HG03457 (cell line): Measurements from ENCODE around the gene MYOG.

Source experiments
- ATAC-seq: cut with Tn5 transposase; IDR thresholded peaks from one replicate; pipeline ENCODE4 v1.9.1; 2021; ENCODE audit warnings: moderate number of reproducible peaks; ENCODE audit not compliant: unreplicated experiment

The MYOG gene

DNA sequence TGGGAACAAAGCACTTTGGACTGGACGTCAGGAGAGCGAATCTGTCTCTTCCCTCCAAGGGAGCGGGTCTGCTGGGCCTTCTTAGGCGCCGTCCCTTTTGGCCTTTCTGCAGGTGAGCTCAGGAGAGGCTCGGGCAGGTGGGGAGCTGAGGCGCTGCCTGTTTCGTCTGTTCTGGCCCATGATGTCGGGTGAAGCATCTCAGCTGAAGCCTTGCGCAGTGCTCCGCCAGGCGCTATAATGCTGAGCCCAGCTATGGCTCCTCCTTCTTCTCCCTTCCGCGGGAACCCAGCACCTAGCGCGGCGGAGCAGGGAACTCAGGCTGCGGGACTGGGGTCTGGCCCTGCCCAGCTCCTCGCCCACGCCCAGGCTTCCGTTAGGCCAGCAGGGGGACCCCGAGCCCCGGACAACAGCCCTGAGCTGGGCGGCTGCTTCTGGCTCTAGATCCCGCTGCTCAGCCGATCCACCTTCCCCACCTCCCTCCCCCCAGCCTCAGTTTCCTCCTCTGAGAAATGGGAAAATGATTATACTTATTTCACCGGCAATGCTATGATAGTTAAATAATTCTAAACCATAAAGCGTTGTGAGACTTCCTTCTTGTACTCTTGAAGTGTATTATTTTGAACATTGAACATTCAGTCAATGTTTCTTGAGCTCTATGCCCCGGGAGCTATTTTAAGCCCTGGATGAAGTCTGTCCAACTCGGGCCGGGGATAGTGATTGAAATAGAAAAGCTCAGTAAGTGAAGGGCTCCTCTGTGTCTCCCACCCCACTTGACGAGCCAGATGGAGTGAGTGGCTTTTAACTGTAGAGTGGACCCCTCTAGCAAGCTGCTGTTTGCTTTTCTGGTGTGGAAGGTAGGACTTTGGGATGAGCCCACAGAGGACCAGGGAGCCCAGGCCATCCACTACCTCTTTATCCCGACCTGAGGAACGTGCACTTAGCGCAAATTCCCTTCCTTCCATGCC, 32.1 kb upstream of the MYOG start:
- no peak for ATAC-seq

DNA sequence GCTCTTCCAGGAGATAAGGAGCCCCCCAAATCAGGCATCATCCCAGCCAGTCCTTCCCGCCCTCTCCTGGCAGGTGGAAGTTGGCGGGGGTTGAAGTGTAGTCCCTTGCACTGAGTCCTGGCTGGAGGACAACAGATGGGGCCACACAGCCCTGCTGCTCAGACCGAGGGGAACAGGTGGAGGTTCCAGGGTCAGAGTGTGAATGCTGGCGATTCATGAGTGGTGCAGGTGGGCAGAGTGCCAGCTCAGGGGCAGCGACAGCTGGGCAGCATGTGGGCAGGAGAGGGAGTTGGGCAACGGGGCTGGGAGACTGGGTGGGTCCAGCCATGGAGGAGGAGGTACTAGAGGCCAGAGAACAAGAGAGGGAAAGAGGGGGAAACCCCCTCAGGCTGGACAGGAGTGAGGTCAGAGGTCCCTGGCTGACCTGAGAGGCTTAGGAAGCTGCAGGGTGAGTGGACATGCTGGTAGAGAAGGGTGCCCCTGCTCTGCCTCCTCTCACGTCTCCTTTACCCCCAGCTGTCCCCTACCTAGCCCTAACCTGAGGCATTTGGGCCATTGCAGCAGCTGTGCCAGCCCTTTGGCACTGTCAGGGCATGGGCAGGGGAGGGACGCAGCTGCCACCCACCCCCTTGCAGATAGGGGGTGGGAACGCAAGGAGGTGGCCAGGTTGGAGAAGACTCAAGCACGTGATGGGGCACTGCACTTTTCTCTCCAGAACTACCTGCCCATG, 30.4 kb upstream of the MYOG start:
- ATAC-seq = no peak

DNA sequence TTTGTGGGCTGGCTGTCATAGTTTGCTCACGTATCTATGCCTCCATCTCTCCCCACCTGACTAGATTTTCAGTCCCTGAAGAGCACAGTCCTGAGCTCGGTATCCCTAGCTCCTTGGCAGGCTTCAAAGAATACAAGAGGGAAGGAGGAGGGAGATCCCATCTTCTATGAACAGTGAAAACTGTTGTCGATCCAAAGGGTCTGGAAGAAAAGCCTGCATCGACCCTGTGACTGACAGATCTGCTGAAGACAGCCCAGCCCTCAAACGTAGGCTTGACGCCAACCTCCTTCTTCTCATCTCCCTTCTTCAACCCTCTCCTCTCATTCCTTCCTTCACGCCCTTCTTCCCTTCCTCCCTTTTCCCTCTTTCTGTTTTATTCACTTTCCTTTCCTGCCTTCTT, 28.4 kb upstream of the MYOG start:
- ATAC-seq = no peak

DNA sequence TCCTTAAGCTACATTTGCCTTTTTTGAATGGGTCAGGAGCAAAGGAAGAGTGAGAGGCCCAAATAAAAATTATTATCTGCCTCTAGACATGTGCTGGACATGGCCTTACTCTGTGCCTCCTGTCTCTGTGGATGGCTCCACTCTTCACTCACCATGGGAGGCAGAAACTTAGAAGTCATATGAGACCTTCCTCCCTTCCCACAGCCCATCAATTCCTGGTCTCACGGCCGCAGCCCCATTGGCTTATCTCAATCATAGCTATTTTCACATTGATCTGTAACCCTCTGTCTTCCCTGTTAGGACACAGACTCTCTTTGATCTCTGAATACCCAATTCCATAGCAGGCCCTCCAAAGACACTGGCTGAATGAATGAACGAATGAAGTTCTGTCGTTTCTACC, 27.5 kb upstream of the MYOG start:
- ATAC-seq = no peak

DNA sequence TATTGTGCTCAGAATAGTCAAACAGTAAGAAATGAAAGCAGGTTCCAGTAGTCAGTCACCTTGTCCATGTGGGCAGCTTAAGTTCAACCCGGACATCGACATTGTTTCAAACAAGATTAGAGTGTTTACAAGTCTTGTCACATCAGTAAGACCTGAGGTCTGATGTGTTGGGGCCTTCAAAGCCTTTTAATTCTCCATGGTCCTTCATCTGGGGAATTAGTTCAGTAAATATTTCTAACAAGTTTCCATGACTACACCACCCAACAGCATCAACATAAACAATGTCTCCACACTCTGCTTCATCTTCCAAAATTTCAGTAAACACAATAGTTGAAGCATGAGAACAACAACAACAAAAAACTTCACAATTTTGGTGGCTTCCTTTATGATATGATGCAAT, 26.7 kb upstream of the MYOG start:
- ATAC-seq = no peak

DNA sequence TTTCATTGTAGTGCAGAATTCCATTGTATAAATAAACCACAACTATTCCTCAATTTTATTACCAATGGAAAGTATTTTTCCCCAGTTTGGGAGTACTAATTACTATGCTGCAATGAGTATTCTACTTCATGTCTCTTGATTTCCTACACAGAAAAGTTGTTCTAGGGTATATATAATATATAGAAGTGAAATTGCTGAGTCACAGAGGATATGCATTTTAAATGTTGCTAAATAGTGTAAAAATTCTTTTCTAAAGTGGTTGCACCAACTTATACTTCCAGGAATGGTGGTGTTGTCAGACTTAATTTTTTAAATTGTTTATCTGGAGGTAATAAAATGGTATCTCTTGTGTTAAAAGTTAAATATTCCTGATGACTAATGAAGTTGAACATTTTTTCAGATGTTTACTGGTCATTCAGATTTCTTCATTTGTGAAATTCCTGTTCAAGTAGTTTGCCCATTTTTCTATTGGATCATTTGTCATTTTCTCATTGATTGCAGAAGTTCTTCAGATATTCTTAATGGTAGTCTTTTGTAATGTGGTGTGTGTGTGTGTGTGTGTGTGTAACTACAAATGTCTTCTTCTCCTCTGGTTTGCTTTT, 19.1 kb upstream of the MYOG start:
- ATAC-seq = no peak

DNA sequence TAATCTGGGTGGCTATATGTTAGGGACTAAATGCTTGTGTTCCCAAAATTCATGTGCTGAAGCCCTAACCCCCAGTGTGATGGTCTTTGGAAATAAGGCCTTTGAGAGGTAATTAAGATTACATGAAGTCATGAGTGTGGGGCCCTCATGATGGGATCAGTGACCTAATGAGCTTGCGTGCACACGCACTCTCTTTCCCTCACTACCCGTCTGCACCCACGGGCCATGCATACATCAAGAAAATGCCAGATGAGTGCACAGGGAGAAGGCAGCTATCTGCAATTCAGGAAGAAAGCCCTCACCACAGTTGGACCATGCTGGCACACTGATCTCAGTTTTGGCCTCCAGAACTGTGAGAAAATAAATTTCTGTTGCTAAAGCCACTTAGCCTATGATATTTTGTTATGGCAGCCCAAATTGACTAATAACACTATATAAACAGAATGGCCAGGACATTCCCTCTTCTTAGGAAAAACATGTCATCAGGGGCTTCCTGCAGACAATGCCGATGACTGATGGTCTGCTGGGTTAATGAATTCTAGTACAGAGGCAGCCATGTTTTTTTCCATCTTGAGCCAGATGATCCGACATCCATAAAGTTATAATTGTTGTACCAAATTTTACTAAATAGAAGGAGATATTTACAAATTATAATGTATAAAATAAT, 18.1 kb upstream of the MYOG start:
- no peak for ATAC-seq

DNA sequence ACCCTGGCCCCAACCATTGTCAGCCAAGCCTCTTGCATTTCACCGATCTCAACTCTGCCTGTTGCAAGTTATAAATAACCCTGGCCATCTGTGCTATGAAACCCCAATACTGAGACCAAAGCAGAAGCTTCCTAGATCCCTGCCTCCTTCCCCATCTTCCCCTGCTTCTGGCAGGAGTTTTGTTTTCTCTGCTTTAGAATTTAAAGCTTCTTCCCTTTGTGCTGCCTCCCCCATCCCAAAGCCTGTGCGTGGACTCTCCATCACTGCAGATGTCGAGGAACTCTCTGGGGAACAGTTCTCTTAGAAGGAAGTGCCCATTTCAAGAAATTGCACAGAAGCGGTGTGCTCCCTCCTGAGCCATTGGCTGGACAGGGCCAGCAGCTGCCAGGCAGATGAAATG, 17.4 kb upstream of the MYOG start:
- no peak for ATAC-seq

DNA sequence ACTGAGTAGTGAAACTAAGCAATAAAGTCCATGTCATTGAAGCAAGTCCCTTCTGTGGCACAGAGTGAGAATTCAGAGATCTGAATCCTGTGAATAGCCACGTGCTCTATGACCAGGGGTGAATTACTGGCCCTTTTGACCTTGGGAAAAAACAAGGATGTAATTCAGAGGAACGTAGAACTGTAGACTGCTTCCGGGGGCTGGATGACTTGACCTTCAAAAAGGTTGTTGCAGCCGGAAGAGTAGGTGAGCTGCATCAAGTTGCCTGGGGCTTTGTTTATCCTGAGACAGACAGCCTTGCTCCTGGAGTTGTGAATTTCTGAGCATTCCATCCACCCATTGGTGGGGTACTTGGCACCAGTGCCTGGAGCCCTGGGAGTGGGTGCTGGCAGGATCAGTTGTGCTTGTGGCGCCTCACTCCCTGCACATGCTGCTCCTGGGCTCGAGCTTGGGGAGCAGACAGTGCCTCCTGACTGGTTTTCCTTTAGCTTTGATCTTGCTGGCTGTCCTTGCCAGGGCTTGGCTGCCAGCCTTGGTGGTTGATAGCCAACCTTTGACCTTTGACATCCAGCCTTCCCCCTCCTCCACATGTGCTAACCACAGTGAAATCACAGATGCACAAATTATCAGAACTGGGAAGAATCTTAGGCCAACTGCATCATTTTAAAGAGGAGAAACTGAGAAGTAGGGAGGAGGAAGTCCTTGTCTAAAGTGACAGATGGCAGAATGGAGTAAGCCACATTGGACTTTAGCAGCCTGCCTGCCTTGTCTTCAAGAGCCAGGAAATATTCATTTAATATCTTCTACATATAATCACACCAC, 16.2 kb upstream of the MYOG start:
- ATAC-seq = no peak

DNA sequence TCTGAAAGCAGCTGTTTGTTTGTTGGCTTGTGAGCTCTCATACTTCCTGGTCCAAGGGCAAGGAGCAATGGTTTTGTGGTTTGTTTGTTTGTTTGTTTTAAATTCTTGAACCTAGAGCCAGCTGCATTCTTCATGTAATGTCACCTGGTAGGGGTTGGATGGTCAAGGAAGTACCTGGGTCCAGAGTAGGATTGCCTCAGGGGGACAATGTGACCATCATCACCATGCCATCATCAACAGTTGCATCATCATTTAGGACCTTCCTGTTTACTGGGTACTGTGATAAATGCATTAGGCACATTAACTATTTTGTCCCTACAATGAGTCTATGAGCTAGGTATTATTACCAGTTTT, 14.7 kb upstream of the MYOG start:
- ATAC-seq = no peak

DNA sequence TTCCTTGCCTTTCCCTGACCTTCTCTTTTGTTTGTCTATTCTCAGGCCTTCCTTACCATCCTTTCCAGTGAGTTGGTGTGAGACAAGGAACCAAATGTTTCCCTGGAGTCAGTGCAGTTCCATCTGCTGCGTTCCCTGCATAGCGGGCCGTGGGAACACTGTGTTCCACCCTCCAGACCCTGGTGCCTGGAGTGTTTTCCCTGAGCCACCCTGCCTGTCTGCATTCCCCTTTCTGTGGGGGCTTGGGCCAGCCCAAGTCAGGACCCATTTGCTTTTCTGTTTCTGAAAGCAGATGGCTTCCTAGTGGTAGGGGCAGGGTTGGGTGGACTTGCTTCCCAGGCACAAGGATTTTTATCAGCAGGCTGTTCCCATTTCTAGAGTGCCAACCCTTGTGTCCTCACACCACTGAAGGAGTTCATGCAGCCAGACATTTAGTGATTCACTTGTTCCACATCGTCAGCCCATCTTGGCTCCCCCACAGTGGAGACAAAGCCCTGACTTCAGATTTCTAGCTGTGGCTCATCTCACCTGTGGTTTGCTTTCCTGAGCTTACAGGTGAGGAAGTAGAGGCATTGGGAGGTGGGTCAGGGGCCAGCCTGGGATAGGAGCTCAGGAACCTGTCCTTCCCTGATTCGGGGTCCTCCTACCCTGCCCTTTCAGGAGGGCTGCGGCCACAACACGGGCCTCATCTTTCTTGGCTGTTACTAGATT, 14.1 kb upstream of the MYOG start:
- no peak for ATAC-seq

DNA sequence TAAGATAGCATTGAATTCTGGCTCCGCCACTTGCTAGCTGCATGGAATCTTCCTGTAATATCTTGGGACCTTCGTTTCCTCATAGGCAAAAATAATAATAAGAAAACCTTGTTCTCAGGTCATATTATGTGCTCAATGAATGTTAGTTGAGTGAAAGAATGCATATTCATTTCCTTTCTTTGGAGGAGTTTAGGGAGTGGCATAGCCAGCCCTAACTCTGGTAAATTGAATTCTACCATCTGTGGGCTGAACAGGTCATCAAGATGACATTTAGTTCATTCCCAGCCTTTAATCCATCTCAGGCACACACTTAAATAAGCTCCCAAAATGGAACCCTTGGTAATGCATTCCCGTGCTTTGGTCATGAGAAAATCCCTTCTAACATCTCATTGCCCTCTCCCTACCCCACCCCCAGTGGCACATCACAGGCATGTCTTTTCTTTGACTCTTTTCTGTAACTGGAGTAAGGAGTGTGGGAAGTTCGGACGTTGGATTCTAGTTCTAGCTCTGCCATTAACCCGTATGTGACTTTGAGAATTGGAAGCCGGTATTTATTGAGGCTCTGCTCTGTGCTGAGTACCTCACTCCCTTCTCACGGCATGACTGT, 13.2 kb upstream of the MYOG start:
- ATAC-seq = no peak

DNA sequence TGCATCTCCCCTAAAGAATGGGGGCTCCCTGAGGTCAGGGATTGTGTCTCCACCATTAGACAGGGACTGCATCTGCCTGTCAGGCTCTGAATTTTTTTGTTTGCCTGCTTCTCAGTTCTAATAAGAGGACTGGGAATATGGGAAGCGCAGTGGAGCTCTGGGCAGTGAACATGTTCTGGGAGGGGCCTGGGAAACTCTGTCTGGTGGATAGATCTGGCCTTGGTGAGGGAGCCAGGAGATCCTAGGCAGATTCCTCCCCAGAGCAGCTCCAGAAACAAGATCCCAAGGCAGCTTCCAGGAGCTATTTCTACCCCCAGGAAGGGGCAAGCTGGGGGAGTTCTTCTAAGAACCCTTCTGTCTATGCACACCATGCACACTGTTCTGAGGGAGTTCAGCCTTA, 12.6 kb upstream of the MYOG start:
- no peak for ATAC-seq

DNA sequence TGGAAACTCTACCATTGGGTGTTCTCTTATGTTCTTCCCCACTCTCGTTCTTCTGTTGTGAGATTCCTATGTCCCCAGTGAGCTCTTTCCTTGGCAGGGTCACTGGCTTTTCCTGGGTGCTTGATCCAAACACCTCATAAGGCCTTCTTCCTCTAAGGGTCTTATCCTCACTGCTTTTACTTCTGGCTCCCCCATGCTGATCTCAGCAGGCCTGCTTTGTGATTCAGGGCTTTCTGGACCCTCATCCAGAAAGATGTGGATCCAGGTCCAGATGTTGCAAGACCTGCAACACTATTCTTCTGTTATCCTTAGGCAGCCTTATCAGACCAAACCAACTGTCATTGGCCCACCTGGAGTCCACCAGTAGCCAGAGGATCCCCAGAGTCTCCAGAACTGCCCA, 11.2 kb upstream of the MYOG start:
- no peak for ATAC-seq

DNA sequence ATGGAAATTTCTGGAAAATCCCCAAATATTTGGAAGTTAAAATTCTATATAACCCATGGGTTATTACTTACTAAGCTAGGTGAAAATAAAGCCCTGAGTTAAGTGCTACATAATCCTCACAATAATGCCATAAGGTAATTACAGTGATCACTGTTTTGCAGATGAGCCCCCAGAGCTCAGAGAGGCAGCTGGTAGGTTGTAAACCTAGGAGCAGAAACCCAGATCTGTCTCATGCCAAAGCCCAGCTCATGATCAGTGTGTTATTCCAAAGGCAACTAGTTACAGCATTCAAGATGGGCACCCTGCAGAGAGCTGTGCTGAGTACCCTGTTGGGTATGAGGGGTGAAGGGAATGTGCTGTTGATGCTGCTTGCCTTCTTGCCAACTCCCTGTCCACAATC, 10.8 kb upstream of the MYOG start:
- no peak for ATAC-seq

DNA sequence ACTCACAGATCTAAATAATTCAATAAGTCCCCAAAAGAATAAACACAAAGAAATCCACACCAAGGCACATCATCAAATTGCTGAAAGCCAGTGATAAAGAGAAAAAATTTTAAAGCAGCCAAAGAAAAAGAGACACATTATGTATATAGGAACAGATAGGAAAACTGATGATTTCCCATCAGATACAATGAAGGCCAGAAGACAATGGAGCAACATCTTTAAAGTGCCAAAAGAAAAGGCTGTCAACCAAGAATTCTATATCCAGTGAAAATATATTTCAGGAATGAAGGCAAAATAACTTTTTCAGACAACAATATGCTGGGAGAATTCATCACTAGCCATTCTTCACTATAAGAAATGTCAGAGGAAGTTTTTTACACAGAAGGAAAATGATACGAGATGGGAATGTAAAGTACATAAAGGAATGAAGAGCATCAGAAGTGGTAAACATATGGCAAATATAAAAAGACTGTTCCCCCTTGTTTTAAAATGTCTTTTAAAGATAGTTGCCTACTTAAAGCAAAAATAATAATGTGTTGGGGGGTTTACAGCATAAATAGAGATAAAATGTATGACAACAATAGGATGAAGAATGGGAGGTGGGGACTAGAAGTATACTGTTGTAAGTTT, 9.4 kb upstream of the MYOG start:
- no peak for ATAC-seq

DNA sequence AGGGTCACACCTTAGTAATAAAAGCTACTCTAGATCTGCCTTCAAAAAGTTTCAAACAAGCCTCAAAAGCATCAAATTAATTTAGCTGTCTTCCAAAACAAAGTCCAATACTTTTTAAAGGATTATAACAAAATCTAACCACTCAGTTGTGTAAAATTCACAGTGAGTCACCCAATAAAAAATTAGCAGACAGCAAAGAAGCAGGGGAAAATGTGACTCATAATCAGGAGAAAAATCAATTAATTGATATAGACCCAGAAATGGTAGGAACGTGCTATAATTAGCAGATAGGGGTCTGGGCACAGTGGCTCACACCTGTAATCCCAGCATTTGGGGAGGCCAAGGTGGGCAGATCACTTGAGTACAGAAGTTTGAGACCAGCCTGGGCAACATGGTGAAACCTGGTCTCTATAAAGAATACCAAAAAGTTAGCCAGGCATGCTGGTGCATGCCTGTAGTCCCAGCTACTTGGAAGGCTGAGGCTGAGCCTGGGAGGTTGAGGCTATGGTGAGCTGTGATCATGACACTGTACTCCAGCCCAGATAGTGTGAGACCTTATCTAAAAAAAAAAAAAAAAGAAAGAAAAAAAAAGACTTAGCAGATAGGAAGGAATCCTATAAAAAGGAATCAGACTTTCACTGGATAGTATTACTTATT, 8.1 kb upstream of the MYOG start:
- no peak for ATAC-seq

DNA sequence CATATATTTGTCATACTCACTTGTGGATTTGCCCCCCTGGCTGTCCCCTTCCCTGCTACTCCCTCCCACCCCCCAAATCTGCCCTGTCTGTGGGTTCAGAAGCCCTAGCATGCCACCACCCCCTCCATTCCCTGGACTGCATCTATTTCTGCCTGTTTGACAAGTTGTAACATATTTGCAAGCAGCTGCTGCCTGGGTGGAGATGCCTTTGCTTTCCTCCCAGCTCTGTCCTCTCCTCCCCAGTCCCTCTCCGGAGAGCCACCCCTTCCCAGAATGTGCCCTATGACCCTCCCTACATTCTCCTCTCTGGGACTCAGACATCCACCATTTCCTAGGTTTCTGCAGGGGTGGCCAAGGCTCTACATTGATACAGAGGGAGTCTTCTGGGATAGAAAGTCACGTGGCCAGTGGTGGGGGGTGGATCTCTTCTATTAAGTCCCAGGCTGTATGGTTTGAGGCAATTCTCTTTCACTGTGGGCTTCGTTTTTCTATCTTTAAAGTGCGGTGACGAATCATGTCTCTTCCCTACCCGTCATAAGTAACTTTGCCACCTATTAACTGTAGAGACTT, 6.0 kb upstream of the MYOG start:
- no peak for ATAC-seq

DNA sequence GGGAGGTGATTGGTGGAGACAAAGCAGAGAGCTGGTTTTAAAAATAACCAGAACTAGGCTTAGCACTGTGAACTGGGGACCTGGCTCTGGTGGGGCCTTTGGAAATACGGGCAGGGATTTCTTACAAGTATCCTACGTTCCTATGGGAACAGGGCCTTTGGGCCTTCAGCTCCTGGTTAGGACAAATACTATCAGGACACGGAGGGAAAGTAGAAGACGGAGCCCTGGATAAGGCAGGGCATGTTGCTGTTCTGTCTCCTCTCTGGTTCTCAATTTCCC, 5.3 kb upstream of the MYOG start:
- ATAC-seq = no peak
